ENCODE measurements around the gene MAP3K9. TPM values are rescaled to one million over a fixed set of nuclear protein-coding genes. Genes with fewer than 3 reads are reported as not detected.

Gene MAP3K9
- total RNA-seq, 2 experiments from 2014 or later = 4.2 to 6.4 TPM

DNA sequence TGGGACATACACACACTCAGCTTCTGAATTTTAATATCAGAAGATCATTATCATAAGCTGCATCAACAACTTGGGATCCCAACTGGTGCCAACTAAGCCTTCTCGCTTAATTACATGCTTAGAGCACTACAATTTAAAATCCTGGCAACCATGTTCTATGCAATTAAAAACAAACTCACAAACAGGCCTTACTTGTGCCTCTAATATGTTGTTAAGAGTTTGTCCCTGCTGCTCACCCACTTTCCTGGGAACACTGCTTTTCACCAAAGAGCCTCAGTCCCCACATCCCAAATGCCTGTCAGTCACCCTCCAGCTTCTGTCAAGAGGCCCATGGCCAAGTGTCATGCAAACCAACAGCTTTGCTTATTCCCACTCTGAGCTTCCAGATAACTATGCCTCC lies 97.9 kb downstream of the MAP3K9 start:
- intact Hi-C loops (cut with micrococcal nuclease; ENCODE audit: unreplicated experiment) = loop anchor here (5.0 kb wide), 2 partner anchors 44 to 109 kb away; partner anchors contain the start of gene MED6
- Histone ChIP-seq H3K27ac (ENCODE audit: low read depth, low read length, poor library complexity, severe bottlenecking) (no peak overlapping the region), H4K20me1 (ENCODE audit: insufficient read depth, low read length) (no peaks in the 10 kb centered on the region), H3K9me3 (ENCODE audit: low read length) (no peaks in the 10 kb centered on the region), H3K36me3 (ENCODE audit: insufficient read depth, low read length) (no peaks in the 10 kb centered on the region), H3K4me1 (ENCODE audit: insufficient read depth, low read length, poor library complexity, severe bottlenecking) (peaks cover 14% of the 10 kb centered on the region), H3K4me3 (ENCODE audit: low read depth, low read length, poor library complexity, severe bottlenecking) (no peak overlapping the region), H3K4me2 (ENCODE audit: low read length) (no peak overlapping the region), H3K79me2 (ENCODE audit: insufficient read depth, low read depth, low read length) (no peaks in the 10 kb centered on the region), H2AFZ (ENCODE audit: low read length) (no peak overlapping the region), H3K9me2 (ENCODE audit: insufficient read depth, low read length) (no peaks in the 10 kb centered on the region)
- DNase-seq (ENCODE audit: low spot score) = no peak
- TF ChIP-seq EZH2phosphoT487 (IDR thresholded peaks at IDR 0.05; ENCODE audit: borderline replicate concordance, low read depth, low read length) = no peak
- TF ChIP-seq, protein P1, sequence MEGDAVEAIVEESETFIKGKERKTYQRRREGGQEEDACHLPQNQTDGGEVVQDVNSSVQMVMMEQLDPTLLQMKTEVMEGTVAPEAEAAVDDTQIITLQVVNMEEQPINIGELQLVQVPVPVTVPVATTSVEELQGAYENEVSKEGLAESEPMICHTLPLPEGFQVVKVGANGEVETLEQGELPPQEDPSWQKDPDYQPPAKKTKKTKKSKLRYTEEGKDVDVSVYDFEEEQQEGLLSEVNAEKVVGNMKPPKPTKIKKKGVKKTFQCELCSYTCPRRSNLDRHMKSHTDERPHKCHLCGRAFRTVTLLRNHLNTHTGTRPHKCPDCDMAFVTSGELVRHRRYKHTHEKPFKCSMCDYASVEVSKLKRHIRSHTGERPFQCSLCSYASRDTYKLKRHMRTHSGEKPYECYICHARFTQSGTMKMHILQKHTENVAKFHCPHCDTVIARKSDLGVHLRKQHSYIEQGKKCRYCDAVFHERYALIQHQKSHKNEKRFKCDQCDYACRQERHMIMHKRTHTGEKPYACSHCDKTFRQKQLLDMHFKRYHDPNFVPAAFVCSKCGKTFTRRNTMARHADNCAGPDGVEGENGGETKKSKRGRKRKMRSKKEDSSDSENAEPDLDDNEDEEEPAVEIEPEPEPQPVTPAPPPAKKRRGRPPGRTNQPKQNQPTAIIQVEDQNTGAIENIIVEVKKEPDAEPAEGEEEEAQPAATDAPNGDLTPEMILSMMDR (conservative IDR thresholded peaks at IDR 0.05; ENCODE audit: low read length) = no peak
- ChIA-PET POLR2A (interaction anchor here (0.7 to 0.9 kb wide), 2 partner anchors 41 to 51 kb away, joined by 3 to 4 read pairs; no protein-coding TSS in a partner anchor), CTCF (ENCODE audit: unreplicated experiment) (no interaction called here)
- no TSS peak for BruUV-seq (replicated peaks)

DNA sequence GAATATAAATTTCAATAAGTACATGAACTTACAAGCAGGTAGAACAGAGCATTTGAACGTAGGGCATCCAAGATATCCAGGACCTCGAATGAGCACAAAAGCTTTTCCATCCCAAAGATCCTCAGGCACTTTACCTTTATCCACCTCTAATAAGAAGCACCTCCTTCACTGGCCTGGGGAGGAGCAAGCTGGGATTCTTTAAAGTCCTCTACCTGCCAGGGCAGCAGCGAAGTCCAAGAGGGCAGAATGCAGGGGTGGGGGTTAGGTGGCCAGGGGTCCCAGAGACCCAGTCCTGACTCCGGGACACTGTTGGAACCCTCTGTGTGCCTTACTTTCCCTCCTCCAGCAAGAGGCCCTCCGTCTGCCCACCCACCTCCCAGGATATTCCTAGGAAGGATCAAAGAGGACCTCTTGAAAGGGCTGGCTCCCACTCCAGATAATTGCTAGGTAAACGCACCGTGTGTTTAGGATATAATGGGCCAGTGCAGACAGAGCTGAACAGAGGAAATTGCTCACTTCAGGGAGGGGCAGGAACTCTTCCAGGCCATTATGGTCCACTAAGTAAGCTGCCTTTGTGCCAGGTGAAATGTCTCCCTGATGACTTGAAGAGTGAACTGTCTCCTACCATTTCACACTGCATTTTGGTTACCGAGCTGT lies 99.5 kb downstream of the MAP3K9 start:
- DNase-seq (ENCODE audit: low spot score) = no peak
- no peaks in the 10 kb centered on the region for H3K9me2 ChIP-seq (ENCODE audit: insufficient read depth, low read length)
- no peak overlapping the region for H3K4me2 ChIP-seq (ENCODE audit: low read length)
- no peaks in the 10 kb centered on the region for H3K9me3 ChIP-seq (ENCODE audit: low read length)
- no TSS peak for BruUV-seq (replicated peaks)
- ChIA-PET POLR2A (interaction anchor here (0.7 to 1.2 kb wide), 3 partner anchors 32 to 76 kb away, joined by 3 to 5 read pairs (median 3); no protein-coding TSS in a partner anchor), CTCF (ENCODE audit: unreplicated experiment) (no interaction called here)
- no peak overlapping the region for H3K4me3 ChIP-seq (ENCODE audit: low read depth, low read length, poor library complexity, severe bottlenecking)
- intact Hi-C loops (cut with micrococcal nuclease; ENCODE audit: unreplicated experiment) = loop anchor here (5.0 kb wide), 2 partner anchors 43 to 108 kb away; partner anchors contain the start of gene MED6
- H3K27ac ChIP-seq (ENCODE audit: low read depth, low read length, poor library complexity, severe bottlenecking) = no peak overlapping the region
- no peaks in the 10 kb centered on the region for H3K79me2 ChIP-seq (ENCODE audit: insufficient read depth, low read depth, low read length)
- H3K4me1 ChIP-seq (ENCODE audit: insufficient read depth, low read length, poor library complexity, severe bottlenecking) = peaks cover 14% of the 10 kb centered on the region
- H3K36me3 ChIP-seq (ENCODE audit: insufficient read depth, low read length) = no peaks in the 10 kb centered on the region
- no peak for TF ChIP-seq EZH2phosphoT487 (IDR thresholded peaks at IDR 0.05; ENCODE audit: borderline replicate concordance, low read depth, low read length)
- TF ChIP-seq, protein P1 (conservative IDR thresholded peaks at IDR 0.05; ENCODE audit: low read length) = no peak
- no peaks in the 10 kb centered on the region for H4K20me1 ChIP-seq (ENCODE audit: insufficient read depth, low read length)
- H2AFZ ChIP-seq (ENCODE audit: low read length) = no peak overlapping the region

Data from OCI-LY7 (cell line).